CD14-positive monocyte (primary cell): Measurements from ENCODE around the gene CAPS2. TPM values are rescaled to one million over a fixed set of nuclear protein-coding genes. Genes with fewer than 3 reads are reported as not detected.

Experiments
- DNase-seq, 3 donors: peaks; one replicate each; pipeline ENCODE4 v3.0.0-alpha.2; 2011 to 2022
- H2AFZ ChIP-seq: 2 replicates; pipeline ENCODE4 v1.6.0; 2012; ENCODE audit warnings: mild to moderate bottlenecking, low read depth, low read length, inconsistent platforms; ENCODE audit not compliant: insufficient read depth, poor library complexity, severe bottlenecking
- H3K27ac ChIP-seq, 2 donors: 1 replicate in 1 of 2; 2 replicates in 1 of 2; pipeline ENCODE4 v1.5.1; 2012 to 2013; ENCODE audit warnings: low read length in 2 of 2, control low read depth in 1 of 2, inconsistent platforms in 1 of 2, low read depth in 1 of 2, mild to moderate bottlenecking in 1 of 2
- H3K27me3 ChIP-seq, 2 donors: one replicate each; pipeline versions ENCODE4 v1.6.0 to v1.6.1; 2011 to 2013; ENCODE audit warnings: low read length in 2 of 2; ENCODE audit not compliant: control insufficient read depth in 2 of 2, insufficient read depth in 2 of 2
- H3K36me3 ChIP-seq, 2 donors: replicated peaks in 1 of 2; 1 replicate in 1 of 2; 2 replicates in 1 of 2; pipeline versions ENCODE4 v1.5.1 to v1.6.1; 2012 to 2013; ENCODE audit warnings: low read length in 2 of 2, control low read depth in 1 of 2, inconsistent platforms in 1 of 2, mild to moderate bottlenecking in 1 of 2; ENCODE audit not compliant: insufficient read depth in 2 of 2, control insufficient read depth in 1 of 2
- H3K4me1 ChIP-seq, 2 donors: 1 replicate in 1 of 2; 2 replicates in 1 of 2; pipeline versions ENCODE4 v1.5.1 to v1.6.1; 2012 to 2013; ENCODE audit warnings: low read length in 2 of 2, control low read depth in 1 of 2, inconsistent platforms in 1 of 2, mild to moderate bottlenecking in 1 of 2, moderate library complexity in 1 of 2; ENCODE audit not compliant: insufficient read depth in 2 of 2, control insufficient read depth in 1 of 2
- H3K4me2 ChIP-seq: replicated peaks from 2 replicates; pipeline ENCODE3; 2012; ENCODE audit warnings: low read length, moderate library complexity, mild to moderate bottlenecking; ENCODE audit not compliant: poor library complexity, severe bottlenecking; ENCODE audit errors: extremely low read depth
- H3K4me3 ChIP-seq, 3 experiments: fragments of 200-600 bp in 1 of 3; sonication (generic) in 1 of 3; replicated peaks in 1 of 3; 1 replicate in 2 of 3; 2 replicates in 1 of 3; pipeline ENCODE4 v1.5.1; 2011 to 2013; ENCODE audit warnings: low read length in 3 of 3, mild to moderate bottlenecking in 3 of 3, control low read depth in 2 of 3, low read depth in 2 of 3, inconsistent platforms in 1 of 3, moderate library complexity in 1 of 3
- H3K79me2 ChIP-seq: 2 replicates; pipeline ENCODE4 v1.6.0; 2012; ENCODE audit warnings: mild to moderate bottlenecking, control low read depth, inconsistent platforms, low read length, moderate library complexity; ENCODE audit not compliant: insufficient read depth
- H3K9ac ChIP-seq: 2 replicates; pipeline ENCODE4 v1.6.0; 2017; ENCODE audit warnings: low read length, mild to moderate bottlenecking; ENCODE audit not compliant: insufficient read depth, poor library complexity, severe bottlenecking
- H3K9me3 ChIP-seq, 2 donors: replicated peaks in 1 of 2; 1 replicate in 1 of 2; 2 replicates in 1 of 2; pipeline versions ENCODE4 v1.5.1 to v1.6.1; 2012 to 2013; ENCODE audit warnings: low read length in 2 of 2, control low read depth in 1 of 2; ENCODE audit not compliant: control insufficient read depth in 1 of 2, insufficient read depth in 1 of 2
- H4K20me1 ChIP-seq: 2 replicates; pipeline ENCODE4 v1.6.0; 2012; ENCODE audit warnings: mild to moderate bottlenecking, low read length, control low read depth, moderate library complexity; ENCODE audit not compliant: insufficient read depth
- H3K27ac Mint-ChIP-seq, 7 donors: one replicate each; pipeline ENCODE4 v1.8.0; 2020; ENCODE audit warnings: mild to moderate bottlenecking in 7 of 7, mixed read lengths in 7 of 7, moderate library complexity in 6 of 7, inconsistent platforms in 2 of 7
- H3K27me3 Mint-ChIP-seq, 3 donors: one replicate each; pipeline ENCODE4 v1.8.0; 2021 to 2022; ENCODE audit warnings: low read depth in 3 of 3, mild to moderate bottlenecking in 3 of 3, mixed read lengths in 3 of 3, moderate library complexity in 3 of 3, inconsistent platforms in 1 of 3
- H3K36me3 Mint-ChIP-seq, 2 donors: one replicate each; pipeline ENCODE4 v1.8.0; 2020; ENCODE audit warnings: mixed read lengths in 2 of 2, inconsistent platforms in 1 of 2, mild to moderate bottlenecking in 1 of 2
- H3K4me1 Mint-ChIP-seq: one replicate; pipeline ENCODE4 v1.8.0; 2020; ENCODE audit warnings: mild to moderate bottlenecking, mixed read lengths
- H3K4me3 Mint-ChIP-seq, 2 donors: one replicate each; pipeline ENCODE4 v1.8.0; 2020; ENCODE audit warnings: mild to moderate bottlenecking in 2 of 2, mixed read lengths in 2 of 2, moderate library complexity in 1 of 2
- H3K9me3 Mint-ChIP-seq, 7 donors: one replicate each; pipeline ENCODE4 v1.8.0; 2020 to 2022; ENCODE audit warnings: mixed read lengths in 7 of 7, mild to moderate bottlenecking in 6 of 7, moderate library complexity in 6 of 7, inconsistent platforms in 2 of 7
- WGBS: methylation state at CpG from one replicate; pipeline ENCODE4 v1.1.5; 2013; ENCODE audit warnings: missing lambda C conversion rate; ENCODE audit not compliant: insufficient coverage; 5-methylcytosine and 5-hydroxymethylcytosine counted together
- intact Hi-C, 2 donors: fragments of 100-400 bp; cut with micrococcal nuclease; formaldehyde crosslinking; loops; one replicate each; pipeline versions ENCODE4 v1.15.0 to v1.15.1; 2023
- polyA plus RNA-seq, 3 donors: library from polyadenylated mRNA; depleted of rRNA in 1 of 3; unstranded in 2 of 3; stranded (reverse) in 1 of 3; fragments of 300-500 nt in 2 of 3; fragments of >200 nt in 1 of 3; fragmentation: Illumina TruSeq in 2 of 3; gene quantifications; 1 replicate in 2 of 3; 2 replicates in 1 of 3; pipeline ENCODE4 v1.2.3, GENCODE V29; 2012 to 2021
- TF ChIP-seq, protein P1 (sequence below): fragments of 200-600 bp; IDR thresholded peaks from one replicate; pipeline ENCODE4 v1.8.0; 2022; ENCODE audit warnings: antibody characterized with exemption, mild to moderate bottlenecking

CAPS2 gene
- polyA plus RNA-seq, 3 donors = 0.36 to 0.49 TPM; not detected in 1

DNA sequence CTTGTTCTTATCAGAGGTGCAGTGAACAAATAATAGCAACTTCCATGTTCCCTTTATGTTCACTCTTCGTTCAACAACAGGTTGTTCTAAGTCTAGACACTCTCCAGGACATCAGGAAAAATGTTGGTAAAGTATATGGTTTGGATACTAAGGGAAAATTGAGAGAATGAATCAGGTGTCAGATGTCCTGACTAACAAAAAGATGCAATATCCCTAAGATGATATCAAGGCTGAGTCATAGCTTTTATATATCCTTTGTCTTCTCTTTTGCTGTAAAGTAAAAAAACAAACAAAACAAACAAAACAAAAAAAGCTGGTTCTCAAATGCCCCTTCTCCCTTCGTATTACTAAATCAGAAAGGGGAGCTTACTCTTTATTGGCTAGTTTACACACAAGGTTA, 15.4 kb upstream of the CAPS2 start:
- Histone ChIP-seq H3K9ac (no peak overlapping the region), H4K20me1 (no peaks in the 10 kb centered on the region), H3K4me1 (no peaks in the 10 kb centered on the region), H2AFZ (no peak overlapping the region), H3K27me3 (no peaks in the 10 kb centered on the region), H3K4me3 (no peak overlapping the region), H3K9me3 (no peaks in the 10 kb centered on the region), H3K79me2 (no peaks in the 10 kb centered on the region), H3K36me3 (no peaks in the 10 kb centered on the region), H3K4me2 (no peak overlapping the region), H3K27ac (no peak overlapping the region)
- WGBS = no CpG with 5 or more reads among the region's 2 CpGs
- DNase-seq = no peak
- Mint-ChIP-seq H3K36me3 (no peaks in the 10 kb centered on the region), H3K4me1 (no peaks in the 10 kb centered on the region), H3K9me3 (peaks cover 0 to 7% (median 3%) of the 10 kb centered on the region in 7 donors), H3K27me3 (peaks cover 0 to 4% (median under 1%) of the 10 kb centered on the region in 3 donors), H3K27ac (no peak overlapping the region), H3K4me3 (no peak overlapping the region)
- TF ChIP-seq, protein P1, sequence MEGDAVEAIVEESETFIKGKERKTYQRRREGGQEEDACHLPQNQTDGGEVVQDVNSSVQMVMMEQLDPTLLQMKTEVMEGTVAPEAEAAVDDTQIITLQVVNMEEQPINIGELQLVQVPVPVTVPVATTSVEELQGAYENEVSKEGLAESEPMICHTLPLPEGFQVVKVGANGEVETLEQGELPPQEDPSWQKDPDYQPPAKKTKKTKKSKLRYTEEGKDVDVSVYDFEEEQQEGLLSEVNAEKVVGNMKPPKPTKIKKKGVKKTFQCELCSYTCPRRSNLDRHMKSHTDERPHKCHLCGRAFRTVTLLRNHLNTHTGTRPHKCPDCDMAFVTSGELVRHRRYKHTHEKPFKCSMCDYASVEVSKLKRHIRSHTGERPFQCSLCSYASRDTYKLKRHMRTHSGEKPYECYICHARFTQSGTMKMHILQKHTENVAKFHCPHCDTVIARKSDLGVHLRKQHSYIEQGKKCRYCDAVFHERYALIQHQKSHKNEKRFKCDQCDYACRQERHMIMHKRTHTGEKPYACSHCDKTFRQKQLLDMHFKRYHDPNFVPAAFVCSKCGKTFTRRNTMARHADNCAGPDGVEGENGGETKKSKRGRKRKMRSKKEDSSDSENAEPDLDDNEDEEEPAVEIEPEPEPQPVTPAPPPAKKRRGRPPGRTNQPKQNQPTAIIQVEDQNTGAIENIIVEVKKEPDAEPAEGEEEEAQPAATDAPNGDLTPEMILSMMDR = no peak
- intact Hi-C loops = no loop called here

DNA sequence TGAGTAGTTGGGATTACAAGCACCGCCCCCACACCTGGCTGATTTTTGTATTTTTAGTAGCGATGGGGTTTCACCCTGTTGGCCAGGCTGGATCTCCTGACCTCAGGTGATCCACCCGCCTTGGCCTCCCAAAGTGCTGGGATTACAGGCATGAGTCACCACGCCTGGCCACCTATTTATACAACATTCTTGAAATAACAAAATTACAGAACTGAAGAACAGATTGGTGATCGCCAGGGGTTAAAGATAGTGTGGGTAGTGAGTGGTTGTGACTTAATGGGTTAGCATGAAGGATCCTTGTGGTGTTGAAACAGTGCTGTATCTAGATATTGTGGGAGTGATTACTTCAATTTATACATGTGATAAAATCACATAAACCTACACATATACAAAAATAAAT, 11.7 kb upstream of the CAPS2 start:
- Histone ChIP-seq H2AFZ (no peak overlapping the region), H4K20me1 (no peaks in the 10 kb centered on the region), H3K9ac (no peak overlapping the region), H3K27me3 (no peaks in the 10 kb centered on the region), H3K4me1 (no peaks in the 10 kb centered on the region), H3K79me2 (no peaks in the 10 kb centered on the region), H3K4me2 (no peak overlapping the region), H3K27ac (no peak overlapping the region), H3K4me3 (no peak overlapping the region), H3K36me3 (no peaks in the 10 kb centered on the region), H3K9me3 (no peaks in the 10 kb centered on the region)
- no CpG with 5 or more reads among the region's 5 CpGs for WGBS
- no peaks in the 10 kb centered on the region for H3K4me1 Mint-ChIP-seq
- H3K36me3 Mint-ChIP-seq = no peaks in the 10 kb centered on the region
- H3K27ac Mint-ChIP-seq = no peak overlapping the region
- TF ChIP-seq, protein P1 = no peak
- no peak for DNase-seq
- H3K4me3 Mint-ChIP-seq = no peak overlapping the region
- intact Hi-C loops = no loop called here
- H3K9me3 Mint-ChIP-seq = peaks cover 0 to 9% (median 3%) of the 10 kb centered on the region in 7 donors
- peaks cover 0 to 4% (median under 1%) of the 10 kb centered on the region in 3 donors for H3K27me3 Mint-ChIP-seq
